Cerebellar cortex (tissue), 1 donor: ENCODE measurements around the gene CC2D1A.
"Not testable (repeated sequence)": the region's sequence is repeated elsewhere in the genome, so short reads cannot be mapped to it uniquely, and the experiment has no call there.

Experiments used
- DNase-seq: peaks from one replicate; pipeline ENCODE4 v3.0.0-alpha.2; 2015; ENCODE audit warnings: low spot score

The CC2D1A gene

DNA sequence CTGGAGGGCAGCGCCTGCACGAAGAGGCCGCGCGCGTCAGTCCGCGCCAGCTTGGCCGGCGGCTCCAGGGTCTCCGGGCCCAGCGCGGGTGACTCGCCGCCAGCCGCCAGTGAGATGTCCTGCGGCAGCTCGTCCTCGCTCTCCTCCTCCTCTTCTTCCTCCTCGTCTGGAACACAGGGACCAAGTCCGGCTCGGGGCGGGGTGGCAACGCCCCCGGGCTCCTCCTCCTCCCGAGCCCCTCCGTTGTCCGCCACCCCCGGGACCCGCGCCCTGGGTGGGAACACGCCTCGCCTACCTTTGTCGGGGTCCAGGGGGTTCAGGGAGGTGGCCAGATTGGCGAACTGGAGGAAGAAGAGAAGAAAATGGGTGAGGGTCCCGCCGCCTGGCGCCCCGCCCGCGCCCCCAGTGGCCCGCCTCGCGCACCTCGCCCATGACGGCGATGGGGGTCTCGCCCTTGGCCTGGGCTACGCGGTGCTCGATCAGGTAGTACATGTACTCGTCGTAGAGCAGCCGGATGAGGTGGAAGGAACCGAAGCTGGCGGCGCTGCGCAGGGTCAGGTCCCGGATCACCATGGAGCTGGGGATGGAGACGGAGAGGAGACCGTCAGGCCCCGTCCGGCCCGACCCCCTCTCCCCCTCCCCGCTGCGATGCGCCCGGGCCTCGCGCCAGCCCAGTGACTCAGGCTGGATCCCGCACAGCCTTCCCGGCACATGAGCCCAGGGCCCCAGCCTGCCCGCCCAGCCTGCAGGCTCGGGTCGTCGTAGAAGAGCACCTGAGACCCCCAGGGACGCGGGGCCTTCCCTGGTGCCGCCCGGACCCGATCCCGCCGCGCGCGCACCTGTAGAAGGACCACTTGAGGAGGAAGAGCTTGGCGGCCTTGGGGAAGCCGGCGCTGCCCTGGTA, 57.0 kb downstream of the CC2D1A start:
- no peak for DNase-seq

DNA sequence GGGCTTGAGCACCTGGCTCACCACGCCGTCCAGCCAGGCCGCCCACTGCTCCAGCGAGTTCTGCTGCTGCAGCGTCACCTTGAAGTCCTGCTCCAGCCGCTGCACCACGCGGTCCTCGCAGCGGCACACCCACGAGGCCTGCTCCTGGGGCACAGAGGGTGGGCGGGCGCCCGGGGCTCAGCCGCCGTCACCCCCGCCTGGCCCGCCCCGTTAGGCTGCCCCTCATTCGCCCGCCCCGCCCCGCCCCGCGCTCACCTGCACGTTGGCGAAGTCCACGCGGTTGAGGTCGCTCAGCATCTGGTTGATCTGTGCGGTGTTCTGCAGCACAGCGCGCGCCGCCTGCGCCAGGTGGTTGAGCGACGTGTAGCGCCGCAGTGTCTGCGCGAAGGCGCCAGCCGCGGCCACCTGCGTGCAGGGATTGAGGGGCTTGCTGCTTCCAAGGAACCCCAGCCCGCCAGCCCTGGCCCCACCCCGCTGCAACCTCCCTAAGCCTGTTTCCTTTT, 57.7 kb downstream of the CC2D1A start:
- DNase-seq: no peak

DNA sequence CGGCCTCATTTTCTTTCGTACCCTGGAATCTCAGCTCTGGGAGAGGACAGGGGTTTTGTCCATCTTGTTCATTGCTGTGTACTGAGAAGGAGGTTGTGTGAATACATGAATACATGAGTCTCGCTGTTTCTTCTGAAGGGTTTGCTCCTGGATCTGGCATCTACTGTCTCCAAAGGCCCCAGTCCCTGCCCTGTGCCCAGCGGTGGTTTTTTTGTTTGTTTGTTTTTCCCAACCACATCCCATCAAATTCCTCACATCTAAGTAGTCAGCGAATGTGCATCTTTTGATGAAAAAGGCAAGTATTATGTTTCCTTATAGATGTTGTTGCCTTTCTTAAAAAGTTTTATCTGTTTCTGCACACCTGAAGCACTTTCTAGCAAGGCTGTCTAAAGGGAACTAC, 58.8 kb downstream of the CC2D1A start:
- DNase-seq: no peak

DNA sequence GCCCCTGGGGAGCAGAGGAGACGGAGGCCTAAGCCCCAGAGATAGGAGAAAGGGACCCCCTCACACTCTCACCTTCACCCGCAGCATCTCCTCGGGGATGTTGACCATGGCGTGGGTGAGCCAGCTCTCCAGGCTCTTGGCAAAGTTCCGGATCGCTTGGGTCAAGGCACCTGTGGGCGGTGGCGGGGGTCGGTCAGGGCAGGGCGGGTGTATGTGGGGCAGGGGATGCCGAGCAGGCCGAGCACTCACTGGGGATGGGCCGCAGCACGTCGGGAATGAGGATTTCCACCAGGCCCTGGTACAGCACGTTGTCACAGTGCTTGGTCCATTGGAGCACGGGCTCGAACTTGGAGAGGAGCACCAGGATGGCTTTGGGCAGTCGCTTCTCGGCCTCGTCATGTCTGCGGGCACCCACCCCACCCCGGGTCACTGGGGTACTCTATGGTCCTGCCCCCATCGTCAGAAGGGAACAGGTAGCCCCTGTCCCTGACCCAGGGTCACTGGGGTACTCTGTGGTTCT, 59.4 kb downstream of the CC2D1A start:
- DNase-seq: no peak

DNA sequence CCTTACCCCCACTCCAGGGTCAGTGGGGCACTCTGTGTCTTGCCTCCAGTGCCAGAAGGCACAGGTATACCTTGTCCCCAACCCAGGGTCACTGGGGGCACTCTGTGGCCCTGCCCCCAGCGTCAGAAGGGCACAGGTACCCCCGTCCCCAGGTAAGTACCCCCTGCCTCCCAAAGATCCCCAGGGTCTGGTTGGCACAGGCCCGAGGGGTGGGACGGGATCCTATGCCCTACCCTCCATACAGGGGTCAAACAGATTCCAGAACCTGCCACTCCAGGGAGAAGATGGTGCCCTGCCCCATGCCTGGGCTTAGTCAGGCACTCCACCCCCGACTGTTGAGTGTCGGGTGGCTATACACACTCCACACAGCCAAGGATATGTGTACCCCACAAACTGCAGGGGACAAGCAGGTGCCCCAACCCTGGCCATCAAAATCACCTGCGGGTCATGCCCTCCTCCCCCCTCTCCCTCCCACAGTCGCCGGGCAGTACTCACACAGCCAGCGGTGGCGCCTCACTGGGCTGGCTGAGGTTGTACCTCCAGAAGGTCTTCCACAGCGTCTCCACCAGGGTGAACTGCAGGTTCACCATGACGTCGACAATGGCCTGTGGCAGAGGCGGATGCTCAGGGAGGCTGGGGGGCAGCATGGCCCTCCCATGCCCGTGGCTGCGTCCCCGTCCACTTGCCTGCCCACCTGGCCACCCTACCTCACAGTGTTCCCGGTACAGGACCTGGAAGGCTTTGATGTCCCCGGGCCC, 60.1 kb downstream of the CC2D1A start:
- DNase-seq: no peak

DNA sequence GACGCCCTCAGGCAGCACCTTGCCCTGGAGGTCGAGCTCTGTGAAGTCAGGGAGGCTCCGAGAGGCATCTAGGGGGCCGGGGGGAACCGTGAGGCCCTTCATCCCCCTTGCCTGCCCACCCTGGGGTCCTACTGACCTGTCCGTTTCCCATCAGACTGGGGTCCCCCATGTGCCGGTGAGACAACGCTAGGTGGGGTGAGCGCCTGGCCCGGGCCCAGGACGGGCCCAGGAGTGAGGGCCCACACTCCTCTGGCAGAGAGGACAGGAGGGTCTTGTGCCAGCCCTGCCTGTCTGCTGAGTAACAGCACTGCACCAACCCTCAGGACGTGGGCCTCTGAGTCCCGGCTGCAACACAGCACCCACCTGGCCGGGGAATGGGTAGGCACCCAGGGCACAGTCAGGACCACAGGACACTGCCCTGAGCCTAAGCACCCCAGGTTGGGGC, 60.7 kb downstream of the CC2D1A start:
- DNase-seq: no peak

DNA sequence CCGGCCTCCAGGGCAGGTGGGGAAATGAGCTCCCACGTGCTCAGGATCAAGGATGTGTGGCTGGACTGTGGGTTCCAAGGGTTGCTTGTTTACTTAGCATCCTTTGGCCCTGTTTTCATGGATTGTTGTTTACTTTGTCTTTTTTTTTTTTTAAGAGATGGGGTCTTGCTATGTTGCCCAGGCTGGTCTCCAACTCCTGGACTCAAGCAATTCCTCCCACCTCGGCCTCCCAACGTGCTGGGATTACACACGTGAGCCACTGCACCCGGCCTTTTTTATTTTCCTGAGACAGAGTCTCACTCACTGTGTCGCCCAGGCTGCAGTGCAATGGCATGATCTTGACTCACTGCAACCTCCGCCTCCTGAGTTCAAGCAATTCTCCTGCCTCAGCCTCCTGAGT, 61.2 kb downstream of the CC2D1A start:
- DNase-seq: not testable (repeated sequence)

DNA sequence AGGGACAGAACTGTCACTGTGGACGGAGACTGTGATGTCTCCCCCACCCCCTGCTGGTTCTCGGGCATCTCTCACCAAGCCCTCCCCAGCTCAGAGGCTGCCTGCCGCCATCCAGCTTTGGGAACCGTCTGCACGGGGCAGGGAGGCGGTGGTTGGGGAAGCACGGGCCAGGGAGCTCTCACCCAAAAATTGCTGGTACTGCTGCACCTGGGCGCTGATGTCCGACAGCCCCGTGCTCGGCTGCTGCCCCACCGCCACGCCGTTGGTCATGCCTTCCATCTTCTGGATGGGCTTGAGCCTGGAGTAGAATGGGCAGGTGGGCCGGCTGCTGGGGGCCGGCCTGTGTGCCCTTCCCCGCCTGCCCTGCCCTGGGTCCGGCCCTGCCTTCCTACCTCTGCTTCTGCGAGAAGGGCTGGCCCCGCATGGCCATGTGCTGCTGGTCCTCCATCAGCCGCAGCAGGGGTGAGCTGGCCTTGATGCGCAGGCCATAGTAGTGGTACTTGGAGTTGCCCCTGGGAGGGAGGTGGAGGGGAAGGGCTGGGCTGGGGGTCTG, 62.5 kb downstream of the CC2D1A start:
- DNase-seq: no peak

DNA sequence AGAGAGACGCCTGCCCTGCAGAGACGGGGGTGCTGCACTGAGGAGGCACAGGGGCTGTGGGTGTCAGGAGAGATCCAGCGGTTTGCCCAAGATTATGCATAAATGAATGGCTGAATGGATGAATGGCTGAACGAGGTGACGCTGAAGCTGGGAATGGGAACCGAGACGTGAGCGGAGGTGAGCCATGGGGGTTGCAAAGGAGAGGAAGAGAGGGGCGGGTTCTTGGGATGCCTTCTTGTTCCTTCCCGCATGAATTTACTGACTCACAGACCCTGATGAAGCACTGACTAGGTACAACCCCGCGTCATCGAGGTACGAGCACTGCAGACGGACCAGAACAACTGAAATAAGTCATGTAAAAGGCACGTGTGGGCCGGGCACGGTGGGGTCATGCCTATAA, 63.0 kb downstream of the CC2D1A start:
- no peak for DNase-seq

DNA sequence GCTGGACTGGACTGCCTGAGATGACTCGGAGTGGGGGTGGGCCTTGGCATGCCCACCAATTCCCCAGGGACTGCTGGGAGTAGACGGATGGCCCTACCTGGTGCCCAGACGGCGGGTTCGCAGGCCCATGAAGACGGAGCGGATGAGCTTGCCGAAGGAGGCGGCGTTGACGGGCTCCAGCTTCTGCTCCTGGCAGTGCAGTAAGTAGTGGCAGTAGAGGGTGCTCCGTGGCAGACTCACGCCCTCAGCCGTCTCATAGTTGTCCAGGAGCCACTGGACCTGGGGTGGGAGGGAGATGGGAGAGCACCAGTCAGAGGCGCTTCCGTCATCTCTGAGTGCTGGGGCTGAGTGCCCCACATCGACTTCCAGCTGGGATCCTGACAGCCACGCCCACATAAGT, 63.9 kb downstream of the CC2D1A start:
- DNase-seq: no peak

DNA sequence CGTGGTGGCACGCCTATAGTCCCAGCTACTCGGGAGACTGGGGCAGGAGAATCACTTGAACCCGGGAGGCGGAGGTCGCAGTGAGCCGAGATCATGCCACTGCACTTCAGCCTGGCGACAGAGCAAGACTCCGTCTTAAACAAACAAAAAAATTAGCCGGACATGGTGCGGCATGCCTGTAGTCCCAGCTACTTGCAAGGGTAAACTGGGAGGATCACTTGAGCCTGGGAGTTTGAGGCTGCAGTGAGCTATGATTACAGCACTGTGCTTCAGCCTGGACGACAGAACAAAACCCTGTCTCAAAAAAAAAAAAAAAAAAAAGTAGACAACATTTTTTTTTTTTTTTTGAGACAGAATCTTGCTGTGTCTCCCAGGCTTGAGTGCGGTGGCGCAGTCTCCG, 65.9 kb downstream of the CC2D1A start:
- DNase-seq: not testable (repeated sequence)

DNA sequence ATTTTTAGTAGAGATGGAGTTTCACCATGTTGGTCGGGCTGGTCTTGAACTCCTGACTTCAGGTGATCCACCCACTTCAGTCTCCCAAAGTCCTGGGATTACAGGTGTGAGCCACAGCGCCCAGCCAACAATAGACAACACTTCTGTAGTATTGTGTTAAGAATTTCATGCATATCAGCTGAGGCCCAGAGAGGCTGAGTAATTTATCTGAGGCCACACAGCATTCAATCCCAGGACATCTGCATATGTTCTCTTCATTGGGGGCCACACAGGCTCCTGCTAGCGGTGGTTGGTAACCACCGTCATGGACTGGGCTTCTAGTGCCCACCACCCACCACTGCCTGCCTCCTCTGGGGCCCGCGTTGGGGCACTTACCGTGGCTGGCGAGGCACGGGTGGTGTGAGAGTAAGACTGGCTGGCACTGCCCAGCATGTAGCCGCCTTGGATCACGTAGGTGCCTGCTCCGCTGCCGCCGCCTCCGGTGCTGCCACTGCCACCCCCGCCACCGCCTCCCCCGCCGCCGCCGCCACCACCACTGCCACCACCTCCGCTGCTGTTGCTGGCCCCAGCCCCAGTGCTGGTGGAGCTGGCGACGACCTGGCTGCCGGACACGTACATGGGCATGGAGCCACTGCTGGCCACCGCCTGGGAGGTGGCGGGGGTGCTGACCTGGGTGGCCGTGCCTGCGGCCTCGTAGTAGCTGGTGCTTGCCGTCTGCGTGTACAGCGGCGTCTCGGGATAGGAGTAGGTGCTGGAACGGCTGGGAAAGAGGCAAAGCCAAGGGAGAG, 66.6 kb downstream of the CC2D1A start:
- DNase-seq: no peak

DNA sequence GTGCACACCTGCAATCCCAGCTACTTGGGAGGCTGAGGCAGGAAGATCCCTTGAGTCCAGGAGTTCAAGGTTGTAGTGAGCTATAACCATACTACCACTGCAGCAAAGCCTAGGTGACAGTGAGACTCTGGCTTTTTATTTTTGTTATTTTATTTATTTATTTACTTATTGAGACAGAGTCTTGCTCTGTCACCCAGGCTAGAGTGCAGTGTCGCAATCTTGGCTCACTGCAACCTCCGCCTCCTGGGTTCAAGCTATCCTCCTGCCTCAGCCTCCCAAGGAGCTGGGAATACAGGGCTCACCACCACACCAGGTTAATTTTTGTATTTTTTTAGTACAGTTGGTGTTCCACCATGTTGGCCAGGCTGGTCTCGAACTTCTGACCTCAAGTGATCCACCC, 67.5 kb downstream of the CC2D1A start:
- not testable (repeated sequence) for DNase-seq

DNA sequence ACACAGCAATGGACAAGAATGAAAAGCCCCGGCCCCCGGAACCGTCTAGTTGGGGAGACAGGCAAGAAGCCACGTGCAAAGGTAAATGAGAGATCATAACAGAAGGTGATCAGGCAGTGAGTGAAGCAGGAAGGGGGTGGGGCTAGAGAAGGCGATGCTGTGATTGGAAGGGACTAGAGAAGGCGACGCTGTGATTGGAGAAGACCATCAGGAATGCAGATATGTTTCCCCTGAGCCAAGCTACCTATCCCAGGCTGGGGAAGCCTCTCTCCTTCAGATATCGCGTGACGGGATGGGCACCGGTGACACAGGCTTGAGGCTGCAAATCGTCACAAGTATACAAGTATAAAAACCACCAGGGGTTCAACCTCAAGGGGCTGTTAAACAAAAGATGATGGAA, 68.1 kb downstream of the CC2D1A start:
- DNase-seq: peak; percentile 93

DNA sequence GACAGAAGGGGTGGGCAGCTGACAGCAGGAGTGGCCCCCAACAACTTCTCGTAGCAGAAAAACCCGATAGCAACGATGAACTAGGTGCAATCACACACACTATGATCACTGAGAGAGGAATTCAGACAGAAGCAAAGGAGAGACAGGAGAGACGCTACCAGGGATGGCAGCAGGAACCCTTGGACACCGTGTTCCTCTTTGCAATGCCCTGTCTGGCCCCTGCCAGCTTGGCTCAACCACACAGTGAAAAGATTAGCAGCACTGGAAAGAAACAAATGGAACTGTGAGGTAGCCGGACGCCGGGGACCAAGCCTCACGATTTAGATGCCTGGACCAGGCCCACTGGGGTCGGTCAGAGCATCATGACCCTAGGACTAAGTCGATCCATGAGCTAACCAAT, 69.9 kb downstream of the CC2D1A start:
- DNase-seq: peak; percentile 62

DNA sequence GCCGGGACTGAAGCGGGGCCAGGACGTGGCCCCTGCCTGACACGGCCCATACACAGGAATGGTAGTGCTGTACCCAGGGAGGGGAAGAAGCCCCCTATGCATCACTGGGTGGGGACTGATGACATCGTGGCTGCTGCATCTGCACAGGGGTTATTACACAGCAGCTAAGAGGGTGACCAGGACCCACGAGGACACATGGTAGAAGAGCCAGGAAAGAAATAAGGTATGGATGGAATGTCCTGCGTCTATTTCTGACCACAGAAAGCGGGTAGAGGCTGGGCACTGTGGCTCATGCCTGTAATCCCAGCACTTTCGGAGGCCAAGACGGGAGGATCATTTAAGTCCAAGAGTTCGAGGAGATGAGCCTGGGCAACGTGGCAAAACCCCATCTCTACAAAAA, 70.4 kb downstream of the CC2D1A start:
- no peak for DNase-seq

DNA sequence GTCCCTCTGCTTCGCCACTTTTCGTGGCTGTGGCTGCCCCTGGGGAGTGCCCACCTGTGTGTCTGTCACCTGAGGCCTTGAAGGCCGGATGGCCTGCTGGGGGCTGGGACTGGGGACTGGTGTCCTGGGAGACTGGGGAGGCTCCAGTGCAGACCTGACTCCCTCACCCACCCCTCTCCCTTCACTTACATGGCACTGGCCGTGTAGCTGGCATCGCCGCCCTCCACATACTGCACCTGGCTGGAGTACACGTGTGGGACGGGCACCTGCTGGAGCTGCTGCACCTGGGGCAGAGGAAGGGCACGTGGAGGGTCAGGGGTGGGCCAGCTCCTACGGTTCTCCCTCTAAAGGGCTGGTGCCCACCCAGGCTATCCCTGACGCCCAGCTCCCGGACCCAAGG, 71.8 kb downstream of the CC2D1A start:
- DNase-seq: no peak

DNA sequence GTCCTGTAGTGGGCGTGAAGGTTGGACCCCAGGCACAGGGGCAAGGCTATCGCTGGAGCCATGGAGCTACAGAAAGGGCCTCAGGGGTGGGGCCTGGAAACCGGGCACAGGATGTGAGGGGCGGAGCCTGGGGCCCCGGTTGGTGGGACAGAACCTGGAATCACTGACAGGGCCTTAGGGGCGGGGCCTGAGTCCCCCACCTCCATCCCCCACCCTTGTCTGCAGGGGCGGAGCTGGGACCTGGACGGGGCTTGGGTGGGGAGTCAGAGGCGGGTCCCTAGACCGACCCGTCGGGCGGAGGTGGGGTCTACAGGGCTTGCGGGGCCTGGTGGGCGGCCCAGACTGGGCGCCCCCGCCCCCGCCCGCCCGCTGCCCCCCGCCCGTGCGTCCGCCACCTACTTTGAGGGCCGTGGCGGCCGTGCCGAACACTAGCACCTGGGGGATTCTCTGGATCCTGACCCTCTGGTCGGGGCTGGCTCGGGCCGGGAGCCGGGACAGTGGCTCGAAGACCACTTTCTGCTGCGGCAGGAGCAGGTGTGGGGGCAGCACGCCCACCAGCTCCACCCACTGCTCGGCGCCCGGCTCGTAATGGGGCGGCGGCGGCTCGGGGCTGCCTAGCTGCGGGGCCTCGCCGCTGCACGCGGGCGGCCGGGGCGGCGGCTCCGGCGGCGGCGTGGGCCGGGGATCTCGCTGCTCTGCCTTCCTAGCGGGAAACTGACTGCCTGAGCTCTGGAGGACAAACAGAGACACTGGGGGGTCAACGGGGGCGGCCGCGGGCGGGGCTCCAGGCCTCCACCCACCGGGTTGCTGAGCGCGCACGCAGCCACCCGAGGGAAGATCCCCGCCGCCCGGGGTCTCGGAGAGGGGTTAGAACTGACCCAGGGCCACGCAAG, 72.6 kb downstream of the CC2D1A start:
- no peak for DNase-seq

DNA sequence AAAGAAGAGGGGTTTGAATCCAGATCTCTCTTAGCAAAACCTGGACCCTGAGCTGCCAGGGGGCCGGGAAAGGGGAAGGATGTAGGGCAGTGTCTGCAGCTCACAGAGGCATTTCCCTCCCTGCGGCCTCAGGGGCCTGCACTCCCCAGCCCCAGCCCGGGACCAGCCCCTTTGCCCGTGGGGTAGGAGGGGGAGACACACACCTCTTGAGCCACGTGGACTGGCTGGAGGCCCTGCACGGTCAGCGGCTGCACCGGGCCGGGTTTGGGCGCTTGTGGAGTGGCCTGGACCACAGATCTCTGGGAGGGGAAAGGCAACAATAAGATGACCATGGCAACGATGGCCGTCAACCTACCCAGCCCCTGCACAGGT, 73.2 kb downstream of the CC2D1A start:
- no peak for DNase-seq

DNA sequence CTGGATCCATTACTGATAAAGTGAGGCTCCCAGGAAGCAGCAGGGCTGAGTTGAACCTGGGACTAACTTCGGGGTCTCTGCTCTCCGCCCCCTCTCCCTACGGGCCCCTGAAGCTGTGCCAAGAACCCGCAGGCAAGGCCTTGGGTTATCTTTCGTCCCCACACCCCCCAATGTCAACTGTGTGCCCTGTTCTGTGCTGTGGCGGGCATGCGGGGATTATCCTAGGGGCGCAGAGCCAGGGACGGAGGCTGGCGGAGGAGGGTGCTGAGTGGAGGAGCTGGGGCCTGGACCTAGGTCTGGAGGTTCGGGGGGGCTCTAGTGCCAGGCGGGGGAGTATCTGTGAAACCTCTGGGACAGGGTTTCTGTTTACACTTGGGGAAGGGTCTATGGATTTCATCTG, 73.7 kb downstream of the CC2D1A start:
- DNase-seq: no peak

DNA sequence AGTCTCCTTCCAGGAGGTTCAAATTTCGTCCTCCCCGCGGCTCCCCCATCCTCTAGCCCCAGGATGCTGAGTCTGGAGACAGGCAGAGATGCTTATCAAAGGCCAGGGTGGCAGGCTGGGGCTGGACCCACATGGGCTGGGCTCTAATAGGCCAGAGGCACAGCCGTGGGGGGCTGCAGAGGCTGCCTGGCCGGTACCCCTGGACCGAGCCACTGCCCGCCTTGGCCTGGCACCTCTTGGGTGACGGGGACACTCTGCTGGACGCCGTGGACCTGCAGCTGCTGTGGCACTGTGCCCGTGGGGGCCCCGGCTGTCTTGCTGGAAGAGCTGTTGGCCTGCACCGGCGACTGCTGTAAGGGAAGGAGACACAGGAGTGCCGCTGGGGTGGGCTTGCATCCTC, 74.3 kb downstream of the CC2D1A start:
- no peak for DNase-seq
